ENCODE data around the gene MTHFD1L.

GRCh38 chr6:151018911-151019782, 153.6 kb downstream of the MTHFD1L start:
- no peak for TF ChIP-seq CTCF (IDR thresholded peaks at IDR 0.05)
- TF ChIP-seq POLR2A (IDR thresholded peaks at IDR 0.05): no peak
